Measurements from ENCODE around the gene PHF21A.

DNA sequence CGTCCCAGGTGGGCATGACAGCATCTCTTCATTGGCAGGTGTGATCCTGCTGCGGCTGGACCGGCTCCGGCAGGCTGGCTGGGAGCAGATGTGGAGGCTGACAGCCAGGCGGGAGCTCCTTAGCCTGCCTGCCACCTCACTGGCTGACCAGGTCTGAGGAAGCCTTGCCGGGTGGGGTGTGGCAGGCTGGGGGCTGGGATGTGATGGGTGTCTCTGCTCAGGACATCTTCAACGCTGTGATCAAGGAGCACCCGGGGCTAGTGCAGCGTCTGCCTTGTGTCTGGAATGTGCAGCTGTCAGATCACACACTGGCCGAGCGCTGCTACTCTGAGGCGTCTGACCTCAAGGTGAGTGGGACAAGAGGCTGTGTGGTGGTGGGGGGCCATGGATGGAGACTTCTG lies 195.3 kb downstream of the PHF21A start:
- TF ChIP-seq, protein P1, sequence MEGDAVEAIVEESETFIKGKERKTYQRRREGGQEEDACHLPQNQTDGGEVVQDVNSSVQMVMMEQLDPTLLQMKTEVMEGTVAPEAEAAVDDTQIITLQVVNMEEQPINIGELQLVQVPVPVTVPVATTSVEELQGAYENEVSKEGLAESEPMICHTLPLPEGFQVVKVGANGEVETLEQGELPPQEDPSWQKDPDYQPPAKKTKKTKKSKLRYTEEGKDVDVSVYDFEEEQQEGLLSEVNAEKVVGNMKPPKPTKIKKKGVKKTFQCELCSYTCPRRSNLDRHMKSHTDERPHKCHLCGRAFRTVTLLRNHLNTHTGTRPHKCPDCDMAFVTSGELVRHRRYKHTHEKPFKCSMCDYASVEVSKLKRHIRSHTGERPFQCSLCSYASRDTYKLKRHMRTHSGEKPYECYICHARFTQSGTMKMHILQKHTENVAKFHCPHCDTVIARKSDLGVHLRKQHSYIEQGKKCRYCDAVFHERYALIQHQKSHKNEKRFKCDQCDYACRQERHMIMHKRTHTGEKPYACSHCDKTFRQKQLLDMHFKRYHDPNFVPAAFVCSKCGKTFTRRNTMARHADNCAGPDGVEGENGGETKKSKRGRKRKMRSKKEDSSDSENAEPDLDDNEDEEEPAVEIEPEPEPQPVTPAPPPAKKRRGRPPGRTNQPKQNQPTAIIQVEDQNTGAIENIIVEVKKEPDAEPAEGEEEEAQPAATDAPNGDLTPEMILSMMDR (IDR thresholded peaks at IDR 0.05): no peak
- TF ChIP-seq POLR2A (IDR thresholded peaks at IDR 0.05): no peak

Measured in right lobe of liver (tissue), 4 donors.